Pericardium fibroblast (primary cell): ENCODE measurements around the gene SALL2. TPM values are rescaled to one million over a fixed set of nuclear protein-coding genes. Genes with fewer than 3 reads are reported as not detected.

Source experiments
- total RNA-seq: library from RNA; depleted of rRNA; stranded (reverse); fragments of >200 nt; gene quantifications from 2 replicates; pipeline ENCODE4 v1.2.3, GENCODE V29; 2015

SALL2 gene
- total RNA-seq: 6.9 and 8.5 TPM in 2 replicates

DNA sequence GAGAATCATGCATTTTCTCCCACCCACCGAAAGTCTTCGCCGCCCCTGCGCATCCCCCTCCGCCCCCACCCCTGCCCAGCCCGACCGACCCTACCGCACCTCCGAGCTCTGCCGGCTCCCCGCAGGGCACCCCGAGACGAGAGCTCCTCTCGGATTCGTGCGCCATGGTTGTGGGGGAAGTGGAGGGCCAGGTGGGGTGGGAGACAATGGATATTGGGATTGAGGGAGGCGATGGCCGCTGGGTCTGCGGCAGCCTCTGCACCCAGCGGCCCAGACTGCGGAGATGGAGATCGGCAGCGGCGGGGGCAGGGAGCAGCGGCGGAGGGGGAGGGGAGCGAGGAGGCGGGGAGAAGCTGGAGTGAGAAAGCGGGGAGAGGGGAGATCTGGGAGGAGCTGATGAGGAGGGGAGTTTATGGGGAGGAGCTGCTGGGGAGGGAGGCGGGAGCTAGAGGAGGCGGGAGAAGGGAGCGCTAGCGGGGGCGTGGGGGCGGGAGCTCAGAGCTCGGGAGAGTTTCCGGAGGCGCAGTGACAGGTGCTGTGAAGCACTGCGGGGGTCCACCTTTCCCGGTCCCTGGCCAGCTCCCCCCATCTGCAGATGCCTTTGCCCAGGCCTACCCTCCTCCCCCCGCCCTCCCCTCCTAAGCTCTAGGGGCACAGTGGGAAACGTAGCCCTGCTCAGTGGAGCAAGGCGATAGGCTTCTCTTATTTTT lies at the start of gene SALL2:
Gene SALL2 (minus strand): TSS at position 385 of the 710 bp plus-strand sequence. CDS start 219 bp downstream, at position 166.

DNA sequence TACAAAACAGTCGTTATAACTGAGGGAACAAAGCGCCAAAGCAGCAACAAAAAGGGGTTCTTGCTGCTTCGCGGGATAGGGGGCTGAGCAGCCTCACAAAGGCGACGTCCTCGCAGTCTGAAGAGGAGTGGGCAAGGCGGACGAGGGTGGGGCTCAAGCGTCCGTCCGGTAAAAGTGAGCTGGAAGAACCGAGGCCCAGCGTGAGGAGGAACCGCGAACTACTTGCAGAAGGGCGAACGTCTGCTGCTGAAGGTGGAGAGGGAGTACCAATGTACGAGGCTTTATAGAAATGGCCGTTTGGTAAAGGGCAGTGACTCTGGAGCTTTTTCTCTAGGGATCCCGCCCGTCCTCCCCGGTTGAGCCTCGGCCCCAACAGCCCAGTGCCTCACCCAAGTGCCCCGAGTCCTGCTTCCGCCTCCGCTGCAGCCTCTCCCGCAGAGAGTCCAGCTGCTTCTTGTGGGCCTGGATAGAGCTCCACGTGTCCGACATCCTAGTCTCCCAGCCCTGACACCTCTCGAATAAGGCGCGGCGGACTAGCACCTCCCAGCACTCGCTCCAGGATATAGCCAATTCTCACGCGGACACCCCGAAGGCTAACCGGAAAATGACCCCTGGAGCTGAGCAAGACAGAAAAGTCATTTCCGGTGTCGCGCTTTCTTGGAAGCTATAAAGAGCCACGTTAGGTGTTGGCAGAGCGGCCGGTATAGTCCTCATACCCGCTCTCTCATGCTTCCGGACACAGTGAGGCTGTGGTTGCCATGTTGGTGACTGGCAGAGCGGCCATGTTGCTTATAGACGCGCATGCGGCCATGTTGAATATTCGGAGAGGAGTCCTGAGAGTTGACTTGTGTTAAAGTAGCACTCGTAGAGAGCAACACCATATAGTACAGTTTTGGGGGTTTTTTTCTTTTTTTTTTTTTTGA lies 15.2 kb downstream of the SALL2 start, which contains the start of gene METTL3:
Gene METTL3 (minus strand): TSS at position 606 of the 923 bp plus-strand sequence. CDS start 117 bp downstream, at position 489.

DNA sequence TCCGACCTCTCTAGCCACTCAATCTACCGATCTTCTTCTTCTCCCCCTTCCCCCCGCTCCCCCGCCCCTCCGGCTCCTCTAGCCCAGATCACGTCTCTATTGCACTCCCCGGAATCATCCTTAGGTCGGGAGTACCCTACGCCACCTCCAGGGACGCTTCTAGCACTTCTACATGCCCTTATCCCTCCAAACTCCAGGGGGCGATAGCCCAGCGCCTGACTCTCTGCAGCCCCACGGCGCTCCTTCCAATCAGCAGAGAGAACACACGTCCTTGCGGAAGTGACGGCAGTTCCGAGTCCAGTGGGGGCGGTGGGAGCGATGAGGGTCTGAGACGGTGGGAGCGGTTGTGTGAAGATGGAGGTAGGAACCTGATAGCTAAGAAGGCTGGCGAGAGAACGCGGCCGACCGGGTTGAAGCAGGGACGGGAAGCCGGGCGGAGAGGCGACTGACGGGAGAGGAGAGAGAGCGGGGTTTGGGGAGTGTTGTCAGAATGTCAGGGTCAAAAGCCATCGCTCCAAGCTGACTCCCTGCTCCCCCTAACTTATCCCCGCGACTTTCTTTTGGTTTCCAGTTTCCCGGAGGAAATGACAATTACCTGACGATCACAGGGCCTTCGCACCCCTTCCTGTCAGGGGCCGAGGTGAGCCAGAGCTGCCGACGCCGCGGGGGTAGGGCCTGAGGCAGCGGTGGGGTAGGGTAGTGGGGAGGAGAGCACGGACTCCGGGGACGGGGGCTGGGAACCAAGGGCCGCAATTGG lies 49.0 kb downstream of the SALL2 start, which contains the start of the genes RAB2B and TOX4:
Gene RAB2B (minus strand): TSS at position 35 of the 757 bp plus-strand sequence. CDS start 87 bp downstream, outside the sequence.
Gene TOX4 (plus strand): TSS at position 271 of the 757 bp plus-strand sequence. CDS start 84 bp downstream, at position 355.

Other genes starting within 250 kb of the SALL2 start
- gene RPGRIP1, start 246.3 kb downstream of the SALL2 start, total RNA-seq: 0.12 and 0.17 TPM in 2 replicates
- gene SUPT16H, start 142.3 kb downstream of the SALL2 start, total RNA-seq: 34.2 and 51.9 TPM in 2 replicates
- gene CHD8, start 70.2 kb downstream of the SALL2 start, total RNA-seq: 31.0 and 38.1 TPM in 2 replicates
- 16.3 and 21.4 TPM in 2 replicates for gene RAB2B, start 49.4 kb downstream of the SALL2 start, total RNA-seq
- gene TOX4, start 49.2 kb downstream of the SALL2 start, total RNA-seq: 25.4 and 35.8 TPM in 2 replicates
- 24.4 and 24.5 TPM in 2 replicates for gene METTL3, start 15.0 kb downstream of the SALL2 start, total RNA-seq
- gene OR10G3, start 53.7 kb upstream of the SALL2 start, total RNA-seq: not detected in 2 replicates
- gene OR10G2, start 108.6 kb upstream of the SALL2 start, total RNA-seq: not detected in 2 replicates
- gene OR4E2, start 127.5 kb upstream of the SALL2 start, total RNA-seq: not detected in 2 replicates
- not detected in 2 replicates for gene OR4E1, start 147.5 kb upstream of the SALL2 start, total RNA-seq